AG10803 (cell line): ENCODE results near the gene WFDC2.

Source experiments
- DNase-seq: peaks from one replicate; pipeline ENCODE4 v3.0.0; 2010; ENCODE audit warnings: low read depth
- H3K4me3 ChIP-seq: 2 replicates; pipeline ENCODE4 v1.5.1; 2011; ENCODE audit warnings: mild to moderate bottlenecking, low read length, control low read depth
- TF ChIP-seq, protein P1 (sequence below): conservative IDR thresholded peaks from 2 replicates; pipeline ENCODE4 v1.5.1; 2011; ENCODE audit warnings: mild to moderate bottlenecking, low read length, control low read depth, inconsistent platforms

The WFDC2 gene

GRCh38 chr20:45484676-45485075 is 15.1 kb downstream of the WFDC2 start:
- DNase-seq = no peak
- no peak overlapping the region for H3K4me3 ChIP-seq
- TF ChIP-seq, protein P1, sequence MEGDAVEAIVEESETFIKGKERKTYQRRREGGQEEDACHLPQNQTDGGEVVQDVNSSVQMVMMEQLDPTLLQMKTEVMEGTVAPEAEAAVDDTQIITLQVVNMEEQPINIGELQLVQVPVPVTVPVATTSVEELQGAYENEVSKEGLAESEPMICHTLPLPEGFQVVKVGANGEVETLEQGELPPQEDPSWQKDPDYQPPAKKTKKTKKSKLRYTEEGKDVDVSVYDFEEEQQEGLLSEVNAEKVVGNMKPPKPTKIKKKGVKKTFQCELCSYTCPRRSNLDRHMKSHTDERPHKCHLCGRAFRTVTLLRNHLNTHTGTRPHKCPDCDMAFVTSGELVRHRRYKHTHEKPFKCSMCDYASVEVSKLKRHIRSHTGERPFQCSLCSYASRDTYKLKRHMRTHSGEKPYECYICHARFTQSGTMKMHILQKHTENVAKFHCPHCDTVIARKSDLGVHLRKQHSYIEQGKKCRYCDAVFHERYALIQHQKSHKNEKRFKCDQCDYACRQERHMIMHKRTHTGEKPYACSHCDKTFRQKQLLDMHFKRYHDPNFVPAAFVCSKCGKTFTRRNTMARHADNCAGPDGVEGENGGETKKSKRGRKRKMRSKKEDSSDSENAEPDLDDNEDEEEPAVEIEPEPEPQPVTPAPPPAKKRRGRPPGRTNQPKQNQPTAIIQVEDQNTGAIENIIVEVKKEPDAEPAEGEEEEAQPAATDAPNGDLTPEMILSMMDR = no peak

DNA sequence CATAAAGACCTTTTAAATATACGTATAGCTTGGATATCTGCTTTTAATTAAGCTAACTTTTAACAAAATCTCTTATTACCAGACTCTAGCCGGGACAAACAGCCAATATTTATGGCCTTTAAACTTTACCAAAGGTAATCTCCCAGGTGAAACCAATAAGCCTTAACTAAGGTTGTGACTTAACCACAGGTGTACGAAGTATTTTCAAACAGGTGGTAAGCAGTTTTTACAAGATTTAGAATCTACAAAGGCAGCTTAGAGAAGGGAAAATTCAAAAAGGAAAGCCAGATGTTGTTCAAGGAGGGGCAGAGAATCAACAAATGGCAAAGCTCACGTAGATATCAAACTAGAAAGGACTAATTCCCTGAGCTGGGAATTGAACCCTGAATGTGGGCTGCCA is 15.8 kb downstream of the WFDC2 start:
- DNase-seq = no peak
- TF ChIP-seq, protein P1 = no peak
- no peak overlapping the region for H3K4me3 ChIP-seq

- TF ChIP-seq, protein P1 = no peak
- no peak for DNase-seq
- H3K4me3 ChIP-seq = no peak overlapping the region
Observed at GRCh38 chr20:45487231-45487635, 17.7 kb downstream of the WFDC2 start.

GRCh38 chr20:45489083-45489531 is 19.6 kb downstream of the WFDC2 start:
- DNase-seq = no peak
- H3K4me3 ChIP-seq = no peak overlapping the region
- TF ChIP-seq, protein P1 = no peak

DNA sequence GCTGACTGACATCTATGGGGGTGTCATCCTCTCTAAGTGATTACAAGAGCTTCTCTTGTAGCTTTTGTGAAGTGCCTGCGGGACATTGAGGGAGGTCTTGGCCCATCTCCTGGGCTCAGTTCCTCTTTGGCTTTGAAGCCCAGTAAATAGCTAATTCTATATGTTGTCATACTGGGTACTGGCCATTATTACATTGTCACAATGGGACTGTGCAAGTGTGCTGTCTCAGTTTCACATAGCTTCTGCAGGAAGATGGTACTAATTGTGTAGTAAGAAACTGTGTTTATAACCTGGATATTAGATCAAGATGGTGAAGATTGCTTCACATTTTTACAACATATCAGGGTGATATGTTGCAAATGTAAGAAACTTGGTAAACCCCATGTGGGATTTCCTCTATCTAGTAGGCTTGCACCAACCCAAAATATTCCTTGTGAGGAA is 26.0 kb downstream of the WFDC2 start:
- TF ChIP-seq, protein P1 = no peak
- no peak overlapping the region for H3K4me3 ChIP-seq
- DNase-seq = peak; percentile 8

- DNase-seq = no peak
- TF ChIP-seq, protein P1 = no peak
- no peak overlapping the region for H3K4me3 ChIP-seq
Observed at GRCh38 chr20:45496166-45496565, 26.6 kb downstream of the WFDC2 start.

GRCh38 chr20:45497971-45498494 is 28.5 kb downstream of the WFDC2 start:
- no peak overlapping the region for H3K4me3 ChIP-seq
- DNase-seq = no peak
- TF ChIP-seq, protein P1 = no peak
